Right hindlimb (tissue), 1 donor: ENCODE results near the gene PSME3IP1.

Experiments used
- DNase-seq: peaks from one replicate; pipeline ENCODE4 v3.0.0-alpha.2; 2018

PSME3IP1 gene

GRCh38 chr16:57143149-57143921 is 42.5 kb downstream of the PSME3IP1 start:
- no peak for DNase-seq

- DNase-seq, result peak; percentile 12
Measured at GRCh38 chr16:57141822-57142631, 43.8 kb downstream of the PSME3IP1 start.

- no peak for DNase-seq
Measured at GRCh38 chr16:57140931-57141668, 44.7 kb downstream of the PSME3IP1 start.

GRCh38 chr16:57138281-57138935 is 47.4 kb downstream of the PSME3IP1 start:
- DNase-seq, result peak; percentile 17

GRCh38 chr16:57137566-57138273 is 48.1 kb downstream of the PSME3IP1 start:
- DNase-seq, result peak; percentile 16

GRCh38 chr16:57137043-57137442 is 48.8 kb downstream of the PSME3IP1 start:
- DNase-seq, result peak; percentile 11

- DNase-seq, result peak; percentile 10
Measured at GRCh38 chr16:57134982-57135381, 50.9 kb downstream of the PSME3IP1 start.

GRCh38 chr16:57133886-57134285 is 52.0 kb downstream of the PSME3IP1 start:
- no peak for DNase-seq

GRCh38 chr16:57133031-57133430 is 52.8 kb downstream of the PSME3IP1 start:
- DNase-seq, result no peak

- DNase-seq, result no peak
Measured at GRCh38 chr16:57132470-57132869, 53.4 kb downstream of the PSME3IP1 start.

- DNase-seq, result no peak
Measured at GRCh38 chr16:57131351-57131970, 54.4 kb downstream of the PSME3IP1 start.

- no peak for DNase-seq
Measured at GRCh38 chr16:57130950-57131321, 54.9 kb downstream of the PSME3IP1 start.

- no peak for DNase-seq
Measured at GRCh38 chr16:57128771-57129389, 57.0 kb downstream of the PSME3IP1 start.

GRCh38 chr16:57127836-57128235 is 58.0 kb downstream of the PSME3IP1 start:
- no peak for DNase-seq

- no peak for DNase-seq
Measured at GRCh38 chr16:57127037-57127763, 58.6 kb downstream of the PSME3IP1 start.

- DNase-seq, result no peak
Measured at GRCh38 chr16:57126411-57126810, 59.4 kb downstream of the PSME3IP1 start.

- no peak for DNase-seq
Measured at GRCh38 chr16:57125969-57126368, 59.9 kb downstream of the PSME3IP1 start.

GRCh38 chr16:57125376-57125775 is 60.5 kb downstream of the PSME3IP1 start:
- DNase-seq, result no peak

GRCh38 chr16:57123974-57124674 is 61.7 kb downstream of the PSME3IP1 start:
- DNase-seq, result no peak
